ENCODE results near the gene NPPA. TPM values are rescaled to one million over a fixed set of nuclear protein-coding genes. Genes with fewer than 3 reads are reported as not detected.

Gene NPPA
- total and polyA plus RNA-seq, 9 of the 15 experiments (the other 6 are each of a cell fraction or from before 2014, with no cell fraction given) = not detected

GRCh38 chr1:11860083-11860482 is 12.5 kb upstream of the NPPA start (continued):
- TF ChIP-seq, protein P1, sequence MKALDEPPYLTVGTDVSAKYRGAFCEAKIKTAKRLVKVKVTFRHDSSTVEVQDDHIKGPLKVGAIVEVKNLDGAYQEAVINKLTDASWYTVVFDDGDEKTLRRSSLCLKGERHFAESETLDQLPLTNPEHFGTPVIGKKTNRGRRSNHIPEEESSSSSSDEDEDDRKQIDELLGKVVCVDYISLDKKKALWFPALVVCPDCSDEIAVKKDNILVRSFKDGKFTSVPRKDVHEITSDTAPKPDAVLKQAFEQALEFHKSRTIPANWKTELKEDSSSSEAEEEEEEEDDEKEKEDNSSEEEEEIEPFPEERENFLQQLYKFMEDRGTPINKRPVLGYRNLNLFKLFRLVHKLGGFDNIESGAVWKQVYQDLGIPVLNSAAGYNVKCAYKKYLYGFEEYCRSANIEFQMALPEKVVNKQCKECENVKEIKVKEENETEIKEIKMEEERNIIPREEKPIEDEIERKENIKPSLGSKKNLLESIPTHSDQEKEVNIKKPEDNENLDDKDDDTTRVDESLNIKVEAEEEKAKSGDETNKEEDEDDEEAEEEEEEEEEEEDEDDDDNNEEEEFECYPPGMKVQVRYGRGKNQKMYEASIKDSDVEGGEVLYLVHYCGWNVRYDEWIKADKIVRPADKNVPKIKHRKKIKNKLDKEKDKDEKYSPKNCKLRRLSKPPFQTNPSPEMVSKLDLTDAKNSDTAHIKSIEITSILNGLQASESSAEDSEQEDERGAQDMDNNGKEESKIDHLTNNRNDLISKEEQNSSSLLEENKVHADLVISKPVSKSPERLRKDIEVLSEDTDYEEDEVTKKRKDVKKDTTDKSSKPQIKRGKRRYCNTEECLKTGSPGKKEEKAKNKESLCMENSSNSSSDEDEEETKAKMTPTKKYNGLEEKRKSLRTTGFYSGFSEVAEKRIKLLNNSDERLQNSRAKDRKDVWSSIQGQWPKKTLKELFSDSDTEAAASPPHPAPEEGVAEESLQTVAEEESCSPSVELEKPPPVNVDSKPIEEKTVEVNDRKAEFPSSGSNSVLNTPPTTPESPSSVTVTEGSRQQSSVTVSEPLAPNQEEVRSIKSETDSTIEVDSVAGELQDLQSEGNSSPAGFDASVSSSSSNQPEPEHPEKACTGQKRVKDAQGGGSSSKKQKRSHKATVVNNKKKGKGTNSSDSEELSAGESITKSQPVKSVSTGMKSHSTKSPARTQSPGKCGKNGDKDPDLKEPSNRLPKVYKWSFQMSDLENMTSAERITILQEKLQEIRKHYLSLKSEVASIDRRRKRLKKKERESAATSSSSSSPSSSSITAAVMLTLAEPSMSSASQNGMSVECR (CRISPR knock-in tag; IDR thresholded peaks at IDR 0.05) = no peak
- TF ChIP-seq HDAC6 (IDR thresholded peaks at IDR 0.05; ENCODE audit: low read depth, low read length) = no peak
- TF ChIP-seq, protein P2, sequence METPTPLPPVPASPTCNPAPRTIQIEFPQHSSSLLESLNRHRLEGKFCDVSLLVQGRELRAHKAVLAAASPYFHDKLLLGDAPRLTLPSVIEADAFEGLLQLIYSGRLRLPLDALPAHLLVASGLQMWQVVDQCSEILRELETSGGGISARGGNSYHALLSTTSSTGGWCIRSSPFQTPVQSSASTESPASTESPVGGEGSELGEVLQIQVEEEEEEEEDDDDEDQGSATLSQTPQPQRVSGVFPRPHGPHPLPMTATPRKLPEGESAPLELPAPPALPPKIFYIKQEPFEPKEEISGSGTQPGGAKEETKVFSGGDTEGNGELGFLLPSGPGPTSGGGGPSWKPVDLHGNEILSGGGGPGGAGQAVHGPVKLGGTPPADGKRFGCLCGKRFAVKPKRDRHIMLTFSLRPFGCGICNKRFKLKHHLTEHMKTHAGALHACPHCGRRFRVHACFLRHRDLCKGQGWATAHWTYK (CRISPR knock-in tag; IDR thresholded peaks at IDR 0.05) = no peak
- TF ChIP-seq GTF2E2 (tag; IDR thresholded peaks at IDR 0.05) = no peak
- no peak for TF ChIP-seq ZNF143 (CRISPR knock-in tag; IDR thresholded peaks at IDR 0.05)

All from K562 (cell line).